Measurements from ENCODE around the gene CSNK1D.

The CSNK1D gene

GRCh38 chr17:82226809-82227628 lies 46.5 kb downstream of the CSNK1D start:
- DNase-seq, result no peak

DNA sequence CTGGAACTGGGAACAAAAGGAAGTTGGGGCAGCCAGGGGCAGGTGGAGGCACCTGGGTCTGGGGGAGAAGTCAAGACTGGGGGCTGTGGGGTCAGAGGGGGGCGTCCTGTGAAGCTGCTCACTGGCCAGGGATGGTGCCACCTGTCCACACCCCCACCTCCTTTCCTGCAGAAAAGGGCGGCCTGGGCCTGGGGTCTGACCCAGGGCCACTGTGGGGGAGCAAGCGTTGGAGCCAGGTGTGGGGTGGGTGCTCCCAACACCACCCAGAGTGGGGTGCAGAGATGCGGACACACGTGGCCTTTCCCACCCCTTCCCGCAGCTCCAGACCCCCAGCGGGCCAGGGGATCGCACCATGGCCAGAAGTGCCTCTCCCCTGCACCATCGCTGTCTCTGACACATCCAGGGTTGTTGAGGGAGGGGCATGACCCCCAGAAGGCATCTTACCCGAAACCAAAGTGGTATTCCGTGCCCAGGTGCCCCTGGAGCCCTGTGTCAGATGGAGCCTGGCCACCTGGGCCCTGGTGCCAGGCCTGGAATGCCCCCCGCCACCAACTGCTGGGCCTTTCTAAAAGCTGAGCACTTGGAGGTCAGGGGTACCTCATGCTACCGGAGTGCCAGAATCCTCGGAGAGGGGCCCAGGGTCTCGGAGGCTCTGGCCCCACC lies 47.2 kb downstream of the CSNK1D start:
- DNase-seq, result no peak

DNA sequence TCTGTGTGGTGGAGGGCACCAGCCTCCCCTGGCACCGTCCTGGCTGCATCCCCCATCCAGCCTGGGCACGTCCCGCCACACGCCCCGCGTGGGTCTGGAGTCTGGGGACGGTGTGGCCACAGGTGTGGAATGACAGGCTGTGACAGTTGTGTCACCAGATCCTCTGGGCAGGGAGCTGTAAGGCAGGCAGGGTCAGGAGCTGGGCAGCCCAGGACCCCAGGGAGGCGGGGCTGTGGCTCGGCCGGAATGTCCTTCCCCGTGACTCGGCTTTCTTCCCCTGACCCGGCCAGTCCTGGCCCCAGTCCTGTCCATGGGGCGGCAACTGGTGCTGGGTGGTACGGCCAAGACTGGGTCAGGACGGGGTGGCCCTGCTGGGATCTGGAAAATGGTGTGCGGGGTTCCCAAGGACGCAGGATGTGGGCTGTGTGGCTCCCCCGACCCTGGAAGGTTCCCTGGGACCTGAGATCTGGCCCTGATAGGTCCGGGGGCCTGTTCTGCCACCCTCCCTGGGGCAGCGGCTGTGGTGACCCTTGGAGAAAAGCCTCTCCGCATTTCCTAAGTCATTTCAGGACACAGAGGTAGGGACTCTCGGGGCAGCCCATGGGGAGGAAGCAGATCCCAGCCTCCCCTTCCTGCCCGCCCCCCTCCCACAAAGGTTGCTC lies 48.0 kb downstream of the CSNK1D start:
- no peak for DNase-seq

- DNase-seq, result no peak
These were observed 48.8 kb downstream of the CSNK1D start for GRCh38 chr17:82224666-82225065.

- no peak for DNase-seq
These were observed 50.0 kb downstream of the CSNK1D start for GRCh38 chr17:82223517-82223916.

DNA sequence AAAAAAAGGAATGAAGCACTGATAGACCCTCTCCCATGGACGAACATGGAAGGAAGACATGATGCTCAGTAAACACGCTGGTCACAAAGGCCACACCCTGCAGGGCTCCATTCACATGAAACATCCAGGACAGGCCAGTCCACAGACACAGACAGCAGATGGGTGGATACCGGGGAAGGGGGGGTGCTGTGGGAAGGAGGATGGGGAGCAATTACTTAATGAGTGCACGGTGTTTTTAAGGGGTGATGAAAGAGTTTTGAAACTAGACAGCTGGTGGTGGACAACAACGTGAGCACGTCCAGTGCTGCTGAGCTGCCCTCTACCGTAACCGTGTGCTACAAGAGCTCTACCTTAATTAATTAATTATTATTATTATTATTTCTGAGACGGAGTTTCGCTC lies 50.7 kb downstream of the CSNK1D start:
- DNase-seq, result no peak

DNA sequence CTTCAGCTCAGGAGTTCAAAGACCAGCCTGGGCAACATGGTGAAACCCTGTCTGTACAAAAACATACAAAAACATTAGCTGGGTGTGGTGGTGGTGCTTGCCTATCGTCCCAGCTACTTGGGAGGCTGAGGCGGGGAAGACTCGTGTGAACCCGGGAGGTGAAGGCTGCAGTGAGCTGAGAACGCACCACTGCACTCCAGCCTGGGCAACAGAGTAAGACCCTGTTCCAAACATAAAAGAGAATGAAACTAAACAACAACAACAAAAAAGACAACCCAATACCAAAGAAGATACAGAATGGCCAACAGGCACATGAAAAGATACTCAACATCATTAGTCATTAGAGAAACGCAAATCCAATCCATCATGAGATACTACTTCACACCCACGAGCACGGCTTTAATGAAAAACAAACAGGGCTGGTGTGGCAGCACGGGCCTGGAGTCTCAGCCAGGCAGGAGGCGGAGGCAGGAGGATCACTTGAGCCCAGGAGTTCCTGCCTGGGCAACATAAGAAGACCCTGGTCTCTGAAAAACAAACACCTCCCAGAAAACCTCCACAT lies 52.1 kb downstream of the CSNK1D start:
- no peak for DNase-seq

DNA sequence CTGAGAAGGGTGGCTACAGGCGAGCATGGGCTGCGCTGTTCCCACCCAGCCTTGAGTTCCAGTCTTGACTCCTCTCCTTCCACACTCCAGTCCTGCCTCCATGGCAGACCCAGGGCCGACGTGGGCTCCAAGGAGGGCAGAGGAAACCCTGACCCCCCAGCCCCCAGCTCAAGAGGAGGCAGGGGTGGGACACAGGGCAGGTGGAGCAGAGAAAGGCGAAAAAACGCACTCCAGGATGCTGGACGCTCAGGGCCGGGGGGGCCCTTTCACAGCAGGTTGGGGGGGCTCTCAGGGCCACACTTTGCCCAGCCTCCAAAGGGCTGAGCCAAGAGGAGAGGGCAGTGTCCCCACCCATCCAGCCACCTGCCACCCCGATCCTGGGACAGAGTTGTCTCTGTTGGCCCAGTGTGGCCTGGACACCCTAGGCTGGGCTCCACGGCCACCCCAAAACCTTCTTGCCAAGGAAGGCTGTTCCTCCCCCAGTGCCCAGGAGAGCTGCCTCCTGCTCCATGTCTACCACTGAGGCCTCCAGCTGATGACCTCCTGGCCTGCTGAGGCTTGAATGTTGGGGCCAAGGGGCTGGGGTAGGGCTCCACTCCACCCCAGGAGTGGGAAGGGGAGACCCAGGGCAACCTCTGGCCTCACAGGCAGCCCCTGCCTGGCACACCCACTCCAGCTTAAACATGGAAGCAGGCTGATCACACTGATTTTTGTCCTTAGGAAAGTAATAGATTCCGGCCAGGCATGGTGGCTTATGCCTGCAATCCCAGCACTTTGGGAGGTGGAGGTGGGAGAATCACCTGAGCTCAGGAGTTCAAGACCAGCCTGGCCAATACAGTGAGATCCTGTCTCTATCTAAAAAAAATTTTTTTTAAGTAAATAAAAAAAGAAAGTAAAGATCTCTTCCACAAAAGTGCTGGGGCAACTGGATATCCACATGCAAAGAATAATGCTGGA lies 53.5 kb downstream of the CSNK1D start:
- no peak for DNase-seq

DNA sequence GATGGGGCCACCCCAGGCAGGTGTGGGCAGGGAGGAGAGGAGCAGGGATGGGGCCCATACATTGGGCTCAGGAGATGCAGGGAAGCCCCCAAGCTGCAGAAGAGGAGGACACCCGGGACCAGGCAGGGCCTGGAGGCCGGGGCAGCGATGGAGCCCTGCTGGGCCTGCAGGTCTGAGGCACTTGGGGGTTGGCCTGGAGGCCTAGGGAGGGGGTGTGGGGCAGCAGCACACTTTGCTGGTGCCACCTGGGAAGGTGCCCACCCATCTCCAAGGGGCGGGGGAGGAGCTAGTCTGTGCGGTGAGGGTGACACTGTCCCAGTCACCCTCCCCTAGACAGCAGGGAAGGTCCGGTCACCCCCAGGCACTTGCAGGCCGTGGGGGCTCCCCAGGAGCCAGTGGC lies 54.4 kb downstream of the CSNK1D start:
- no peak for DNase-seq

DNA sequence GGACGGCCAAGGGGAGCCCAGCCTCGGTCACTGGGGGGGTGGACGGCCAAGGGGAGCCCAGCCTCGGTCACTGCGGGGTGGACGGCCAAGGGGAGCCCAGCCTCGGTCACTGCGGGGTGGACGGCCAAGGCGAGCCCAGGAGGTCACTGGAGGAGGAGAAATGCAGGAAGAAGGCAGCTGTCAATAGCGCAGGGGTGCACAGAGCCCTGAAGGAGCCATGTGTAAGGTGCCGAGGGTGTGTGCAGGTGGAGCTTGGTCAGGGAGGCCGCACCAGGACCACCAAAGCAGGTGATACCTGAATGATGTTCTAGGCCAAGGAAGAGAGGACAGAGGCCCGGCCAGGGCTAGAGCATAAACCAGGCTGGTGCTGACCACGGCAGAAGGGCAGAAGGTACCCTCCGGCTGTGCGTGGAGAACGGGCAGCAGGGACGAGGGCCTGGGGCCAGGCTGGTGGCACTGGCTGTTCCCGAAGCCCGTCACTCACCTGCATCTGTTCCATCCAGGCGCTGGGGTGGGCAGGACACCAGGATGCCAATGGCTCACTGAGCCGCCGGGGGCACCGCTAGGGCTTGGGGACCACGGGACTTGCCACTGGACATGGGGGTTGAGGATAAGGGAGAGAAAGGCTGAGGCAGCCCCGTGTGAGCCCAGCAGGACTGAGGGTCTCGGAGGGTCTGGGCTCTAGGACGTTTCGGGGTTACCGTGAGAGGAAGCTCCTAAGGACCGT lies 55.0 kb downstream of the CSNK1D start:
- DNase-seq, result no peak

DNA sequence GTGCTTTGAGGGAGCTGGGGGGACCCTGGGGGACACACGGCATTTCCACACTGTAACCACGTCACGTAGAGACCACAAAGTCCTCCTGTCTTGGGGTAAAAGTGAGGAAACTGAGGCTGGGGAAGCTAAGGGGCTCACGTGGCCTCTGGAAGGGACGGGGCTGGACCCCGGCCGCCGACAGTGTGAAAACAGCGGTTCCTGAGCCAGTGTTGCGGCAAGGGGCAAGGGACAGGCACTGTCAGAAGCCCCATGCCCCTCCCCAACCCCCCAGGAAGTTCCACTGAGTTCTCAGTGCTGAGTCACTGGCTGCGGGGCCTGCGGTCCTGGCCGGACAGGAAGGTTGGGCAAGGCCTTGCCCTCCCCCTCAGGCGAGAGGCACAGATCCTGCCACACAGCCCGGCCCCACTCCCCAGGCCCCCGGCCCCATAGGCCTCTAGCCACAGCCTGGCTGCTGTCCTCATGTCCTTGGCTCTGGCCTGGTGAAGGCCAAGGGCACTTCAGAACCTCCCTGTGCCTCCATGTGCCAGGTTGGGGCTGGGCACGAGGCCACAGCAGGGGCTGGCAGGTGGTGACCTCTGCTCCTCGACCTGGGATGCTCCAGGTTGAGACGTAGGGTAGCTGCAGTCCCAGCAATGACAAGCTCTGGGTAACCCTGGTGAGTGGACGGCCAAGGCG lies 55.8 kb downstream of the CSNK1D start:
- DNase-seq, result peak; percentile 55

DNA sequence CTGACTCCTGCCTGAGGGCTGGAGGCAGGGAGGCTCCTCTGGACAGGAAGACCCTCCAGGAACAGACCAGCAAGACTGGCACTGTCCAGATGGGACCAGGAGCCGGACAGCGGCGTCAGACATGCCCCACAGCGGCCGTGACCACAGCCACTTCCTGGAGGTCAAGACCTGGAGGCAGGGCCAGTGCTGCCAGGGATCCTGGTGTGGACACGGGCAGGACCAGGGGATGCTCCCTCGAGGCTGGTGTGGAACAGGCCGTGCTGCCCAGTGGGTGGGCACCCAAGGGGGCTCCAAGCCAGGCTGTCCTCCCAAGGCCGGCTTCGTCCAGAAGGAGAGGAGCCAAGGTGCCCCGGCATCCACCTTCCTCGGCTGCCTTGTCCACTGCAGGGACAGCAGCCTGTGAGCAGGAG lies 56.4 kb downstream of the CSNK1D start:
- DNase-seq, result no peak

GRCh38 chr17:82216301-82217119 lies 57.0 kb downstream of the CSNK1D start:
- peak; percentile 24 for DNase-seq

DNA sequence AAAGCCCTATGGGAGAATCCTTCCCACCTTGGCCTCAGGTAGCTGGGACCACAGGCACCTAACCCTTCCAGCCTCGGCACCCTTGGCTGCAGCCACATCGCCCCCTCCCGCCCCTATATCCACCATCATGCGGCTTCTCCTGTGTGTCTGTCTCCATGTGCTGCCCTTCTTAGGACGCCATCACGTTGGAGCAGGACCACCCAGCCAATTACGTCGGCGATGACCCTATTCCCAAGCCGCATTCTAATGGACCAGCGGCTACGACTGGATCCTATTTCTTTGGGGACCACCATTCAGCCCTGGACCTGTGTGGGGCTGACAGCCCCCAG lies 57.6 kb downstream of the CSNK1D start:
- no peak for DNase-seq

GRCh38 chr17:82215095-82215971 lies 58.2 kb downstream of the CSNK1D start:
- peak; percentile 38 for DNase-seq

DNA sequence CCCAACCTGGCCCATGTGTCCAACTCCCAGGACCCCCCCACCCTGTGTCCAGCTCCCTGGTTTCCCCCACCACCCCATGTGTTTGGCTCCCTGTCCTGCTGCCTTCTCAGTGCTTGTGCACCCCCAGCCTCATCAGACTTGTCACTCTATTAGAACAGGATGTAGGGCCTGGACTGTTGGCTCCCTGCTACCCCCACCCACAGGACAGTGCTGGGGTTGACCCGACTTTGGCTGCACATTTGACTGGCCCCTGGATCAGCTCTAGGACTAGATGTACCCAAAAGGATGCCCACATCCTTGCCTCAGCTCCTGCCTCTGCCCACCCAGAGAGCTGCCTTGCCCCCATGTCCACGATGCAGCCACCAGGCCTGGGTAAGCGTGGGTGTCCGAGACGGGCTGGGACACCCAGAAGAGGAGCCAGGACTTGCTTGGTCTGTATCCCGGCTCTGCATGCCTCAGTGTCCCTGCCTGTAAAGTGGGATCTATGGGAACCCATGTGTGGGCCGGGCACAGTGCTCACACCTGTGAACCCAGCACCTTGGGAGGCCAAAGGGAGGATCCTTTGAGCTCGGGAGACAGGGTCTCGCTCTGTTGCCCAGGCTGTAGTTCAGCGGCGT lies 59.4 kb downstream of the CSNK1D start:
- peak; percentile 26 for DNase-seq

GRCh38 chr17:82213251-82214011 lies 60.1 kb downstream of the CSNK1D start:
- DNase-seq, result peak; percentile 75

All from 8988T (cell line).